Neural cell (in vitro differentiated cells): ENCODE measurements around the gene KNL1. TPM values are rescaled to one million over a fixed set of nuclear protein-coding genes. Genes with fewer than 3 reads are reported as not detected.

Source experiments
- H2AFZ ChIP-seq: fragments of 200-600, 300-800 bp; sonication (generic), shearing (Covaris generic); 2 replicates; pipeline ENCODE4 v1.6.0; 2014; ENCODE audit warnings: low read depth, mild to moderate bottlenecking, antibody characterized with exemption, low read length, moderate library complexity
- H3F3A ChIP-seq: fragments of 200-600 bp; shearing (Covaris generic); 2 replicates; pipeline ENCODE4 v1.6.1; 2016; ENCODE audit warnings: mild to moderate bottlenecking, moderate library complexity, mixed read lengths, antibody characterized with exemption, low read length; ENCODE audit not compliant: insufficient read depth, poor library complexity, severe bottlenecking
- H3K27ac ChIP-seq: fragments of 200-600, 300-800 bp; sonication (generic), shearing (Covaris generic); 2 replicates; pipeline ENCODE4 v1.5.1; 2014; ENCODE audit warnings: mild to moderate bottlenecking, low read length, moderate library complexity
- H3K27me3 ChIP-seq: fragments of 300-800, 200-600 bp; sonication (generic), shearing (Covaris generic); 2 replicates; pipeline ENCODE4 v1.6.0; 2014; ENCODE audit warnings: mild to moderate bottlenecking, low read depth, low read length, moderate library complexity; ENCODE audit not compliant: insufficient read depth
- H3K36me3 ChIP-seq: fragments of 300-800, 200-600 bp; sonication (generic), shearing (Covaris generic); 2 replicates; pipeline ENCODE4 v1.5.1; 2014; ENCODE audit warnings: mild to moderate bottlenecking, antibody characterized with exemption, low read length, moderate library complexity; ENCODE audit not compliant: insufficient read depth
- H3K4me2 ChIP-seq: fragments of 300-800, 200-600 bp; sonication (generic), shearing (Covaris generic); 2 replicates; pipeline ENCODE4 v1.6.0; 2014; ENCODE audit warnings: mild to moderate bottlenecking, low read length
- H3K4me3 ChIP-seq: fragments of 300-800, 200-600 bp; sonication (generic), shearing (Covaris generic); 2 replicates; pipeline ENCODE4 v1.5.1; 2014; ENCODE audit warnings: mild to moderate bottlenecking, low read length, moderate library complexity
- H3K79me2 ChIP-seq: fragments of 200-600 bp; shearing (Covaris generic); replicated peaks from 2 replicates; pipeline ENCODE4 v1.6.0; 2014; ENCODE audit warnings: mild to moderate bottlenecking, low read length, moderate library complexity; ENCODE audit not compliant: insufficient read depth
- H3K9ac ChIP-seq: fragments of 300-800, 200-600 bp; sonication (generic), shearing (Covaris generic); 2 replicates; pipeline ENCODE4 v1.6.1; 2016; ENCODE audit warnings: mild to moderate bottlenecking, low read length, mixed read lengths
- H3K9me2 ChIP-seq: fragments of 200-600 bp; shearing (Covaris generic); 2 replicates; pipeline ENCODE4 v1.6.1; 2016; ENCODE audit warnings: mild to moderate bottlenecking, low read length, mixed read lengths; ENCODE audit not compliant: insufficient read depth
- H3K9me3 ChIP-seq: fragments of 200-600, 300-800 bp; sonication (generic), shearing (Covaris generic); 2 replicates; pipeline ENCODE4 v1.6.1; 2016; ENCODE audit warnings: mild to moderate bottlenecking, mixed run types, low read length, moderate library complexity, mixed read lengths
- H4K20me1 ChIP-seq: fragments of 200-600 bp; shearing (Covaris generic); 2 replicates; pipeline ENCODE4 v1.6.1; 2016; ENCODE audit warnings: mild to moderate bottlenecking, mixed run types; ENCODE audit not compliant: insufficient read depth
- EP300 ChIP-seq: fragments of 450-650 bp; conservative IDR thresholded peaks from 2 replicates; pipeline ENCODE4 v1.6.1; 2014; ENCODE audit warnings: antibody characterized with exemption, mild to moderate bottlenecking, moderate library complexity; ENCODE audit not compliant: poor library complexity, severe bottlenecking
- EZH2 ChIP-seq: fragments of 200-600, 300-800 bp; shearing (Covaris generic), sonication (generic); IDR thresholded peaks from 2 replicates; pipeline ENCODE4 v1.6.1; 2014; ENCODE audit warnings: antibody characterized with exemption, low read length, borderline replicate concordance, mild to moderate bottlenecking; ENCODE audit not compliant: insufficient read depth, poor library complexity, severe bottlenecking
- MXI1 ChIP-seq: fragments of 450-650 bp; conservative IDR thresholded peaks from 2 replicates; pipeline ENCODE4 v1.6.1; 2014; ENCODE audit warnings: antibody characterized with exemption, mild to moderate bottlenecking; ENCODE audit not compliant: poor library complexity, severe bottlenecking
- POLR2AphosphoS5 ChIP-seq: IDR thresholded peaks from 2 replicates; pipeline ENCODE4 v1.6.1; 2012
- RAD21 ChIP-seq: fragments of 450-650 bp; conservative IDR thresholded peaks from 2 replicates; pipeline ENCODE4 v1.6.1; 2014; ENCODE audit warnings: antibody characterized with exemption, mild to moderate bottlenecking, moderate library complexity
- SMC3 ChIP-seq: fragments of 450-650 bp; conservative IDR thresholded peaks from 2 replicates; pipeline ENCODE4 v1.6.1; 2014; ENCODE audit warnings: antibody characterized with exemption, mild to moderate bottlenecking, moderate library complexity; ENCODE audit not compliant: poor library complexity
- TAF1 ChIP-seq: IDR thresholded peaks from 2 replicates; pipeline ENCODE4 v1.6.1; 2012; ENCODE audit warnings: low read depth
- polyA plus RNA-seq: library from polyadenylated mRNA; depleted of rRNA; stranded (reverse); fragments of >200 nt; gene quantifications from 2 replicates; pipeline ENCODE4 v1.2.3, GENCODE V29; 2014
- TF ChIP-seq, protein P1 (sequence below): fragments of 450-650 bp; IDR thresholded peaks from 2 replicates; pipeline ENCODE4 v1.5.1; 2014; ENCODE audit warnings: antibody characterized with exemption, mild to moderate bottlenecking, moderate library complexity; ENCODE audit not compliant: poor library complexity, severe bottlenecking
- TF ChIP-seq, protein P2 (sequence below): IDR thresholded peaks from 2 replicates; pipeline ENCODE4 v1.6.1; 2012; ENCODE audit warnings: borderline replicate concordance

KNL1 gene
- polyA plus RNA-seq, 1 donor from 2014 or later = 2.4 TPM

DNA sequence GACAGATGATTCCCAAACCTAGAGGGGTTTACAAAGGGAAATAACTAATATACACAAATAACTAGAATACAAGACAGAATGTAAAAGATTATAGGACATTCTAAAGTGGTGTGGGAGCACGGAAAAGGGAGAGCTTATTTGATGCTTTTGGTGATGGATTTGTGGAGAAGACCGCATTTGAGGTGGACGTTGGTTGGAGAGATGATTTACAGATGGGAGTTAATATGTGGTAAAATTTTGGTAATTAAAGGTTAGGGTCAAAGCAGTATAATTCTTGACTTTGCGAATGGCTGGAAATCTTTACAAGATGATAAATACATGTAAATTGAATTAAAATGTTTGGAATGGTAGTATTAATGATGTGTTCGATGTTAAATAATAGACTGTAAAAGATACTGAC, 1.2 kb downstream of the KNL1 start:
- peak overlapping the region; percentile 85 for H3K4me3 ChIP-seq
- no peaks in the 10 kb centered on the region for H3K79me2 ChIP-seq
- no peak for TF ChIP-seq EP300
- TF ChIP-seq TAF1 = no peak
- TF ChIP-seq POLR2AphosphoS5 = no peak
- TF ChIP-seq SMC3 = no peak
- TF ChIP-seq RAD21 = no peak
- no peak overlapping the region for H3K27ac ChIP-seq
- no peak overlapping the region for H2AFZ ChIP-seq
- H3K9me3 ChIP-seq = no peaks in the 10 kb centered on the region
- H3K36me3 ChIP-seq = no peaks in the 10 kb centered on the region
- peak overlapping the region; percentile 22 for H3K9ac ChIP-seq
- peak overlapping the region; percentile 89 for H3K4me2 ChIP-seq
- H3K27me3 ChIP-seq = no peaks in the 10 kb centered on the region
- H3F3A ChIP-seq = peaks cover 4% of the 10 kb centered on the region
- H3K9me2 ChIP-seq = no peaks in the 10 kb centered on the region
- no peaks in the 10 kb centered on the region for H4K20me1 ChIP-seq

DNA sequence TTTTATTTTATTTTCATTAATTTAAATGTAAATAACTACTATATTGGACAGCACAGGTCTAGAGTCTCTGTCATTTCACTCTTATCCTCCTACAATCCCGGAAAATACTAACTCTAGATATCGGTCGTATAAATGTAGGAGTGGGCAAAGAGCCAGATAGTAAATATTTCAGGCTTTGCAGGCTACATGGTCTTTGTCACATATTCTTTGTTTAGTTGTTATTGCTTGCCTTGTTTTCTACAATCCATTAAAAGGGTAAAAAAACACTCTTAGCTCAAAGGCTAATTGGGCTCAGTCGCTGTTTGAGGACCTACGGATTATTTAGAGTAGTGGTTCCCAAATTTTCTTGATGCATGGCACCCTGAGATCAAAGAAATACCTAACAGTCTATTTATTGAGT, 1.7 kb downstream of the KNL1 start:
- Histone ChIP-seq H3K9me2 (no peaks in the 10 kb centered on the region), H3K36me3 (no peaks in the 10 kb centered on the region), H3K4me2 (no peak overlapping the region), H3K27ac (no peak overlapping the region), H3K9me3 (no peaks in the 10 kb centered on the region), H2AFZ (no peak overlapping the region), H3K27me3 (no peaks in the 10 kb centered on the region), H4K20me1 (no peaks in the 10 kb centered on the region), H3K79me2 (no peaks in the 10 kb centered on the region), H3K4me3 (no peak overlapping the region), H3K9ac (no peak overlapping the region), H3F3A (peaks cover 4% of the 10 kb centered on the region)
- TF ChIP-seq RAD21 = no peak
- TF ChIP-seq, protein P1, sequence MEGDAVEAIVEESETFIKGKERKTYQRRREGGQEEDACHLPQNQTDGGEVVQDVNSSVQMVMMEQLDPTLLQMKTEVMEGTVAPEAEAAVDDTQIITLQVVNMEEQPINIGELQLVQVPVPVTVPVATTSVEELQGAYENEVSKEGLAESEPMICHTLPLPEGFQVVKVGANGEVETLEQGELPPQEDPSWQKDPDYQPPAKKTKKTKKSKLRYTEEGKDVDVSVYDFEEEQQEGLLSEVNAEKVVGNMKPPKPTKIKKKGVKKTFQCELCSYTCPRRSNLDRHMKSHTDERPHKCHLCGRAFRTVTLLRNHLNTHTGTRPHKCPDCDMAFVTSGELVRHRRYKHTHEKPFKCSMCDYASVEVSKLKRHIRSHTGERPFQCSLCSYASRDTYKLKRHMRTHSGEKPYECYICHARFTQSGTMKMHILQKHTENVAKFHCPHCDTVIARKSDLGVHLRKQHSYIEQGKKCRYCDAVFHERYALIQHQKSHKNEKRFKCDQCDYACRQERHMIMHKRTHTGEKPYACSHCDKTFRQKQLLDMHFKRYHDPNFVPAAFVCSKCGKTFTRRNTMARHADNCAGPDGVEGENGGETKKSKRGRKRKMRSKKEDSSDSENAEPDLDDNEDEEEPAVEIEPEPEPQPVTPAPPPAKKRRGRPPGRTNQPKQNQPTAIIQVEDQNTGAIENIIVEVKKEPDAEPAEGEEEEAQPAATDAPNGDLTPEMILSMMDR = no peak
- TF ChIP-seq TAF1 = no peak
- TF ChIP-seq, protein P2, sequence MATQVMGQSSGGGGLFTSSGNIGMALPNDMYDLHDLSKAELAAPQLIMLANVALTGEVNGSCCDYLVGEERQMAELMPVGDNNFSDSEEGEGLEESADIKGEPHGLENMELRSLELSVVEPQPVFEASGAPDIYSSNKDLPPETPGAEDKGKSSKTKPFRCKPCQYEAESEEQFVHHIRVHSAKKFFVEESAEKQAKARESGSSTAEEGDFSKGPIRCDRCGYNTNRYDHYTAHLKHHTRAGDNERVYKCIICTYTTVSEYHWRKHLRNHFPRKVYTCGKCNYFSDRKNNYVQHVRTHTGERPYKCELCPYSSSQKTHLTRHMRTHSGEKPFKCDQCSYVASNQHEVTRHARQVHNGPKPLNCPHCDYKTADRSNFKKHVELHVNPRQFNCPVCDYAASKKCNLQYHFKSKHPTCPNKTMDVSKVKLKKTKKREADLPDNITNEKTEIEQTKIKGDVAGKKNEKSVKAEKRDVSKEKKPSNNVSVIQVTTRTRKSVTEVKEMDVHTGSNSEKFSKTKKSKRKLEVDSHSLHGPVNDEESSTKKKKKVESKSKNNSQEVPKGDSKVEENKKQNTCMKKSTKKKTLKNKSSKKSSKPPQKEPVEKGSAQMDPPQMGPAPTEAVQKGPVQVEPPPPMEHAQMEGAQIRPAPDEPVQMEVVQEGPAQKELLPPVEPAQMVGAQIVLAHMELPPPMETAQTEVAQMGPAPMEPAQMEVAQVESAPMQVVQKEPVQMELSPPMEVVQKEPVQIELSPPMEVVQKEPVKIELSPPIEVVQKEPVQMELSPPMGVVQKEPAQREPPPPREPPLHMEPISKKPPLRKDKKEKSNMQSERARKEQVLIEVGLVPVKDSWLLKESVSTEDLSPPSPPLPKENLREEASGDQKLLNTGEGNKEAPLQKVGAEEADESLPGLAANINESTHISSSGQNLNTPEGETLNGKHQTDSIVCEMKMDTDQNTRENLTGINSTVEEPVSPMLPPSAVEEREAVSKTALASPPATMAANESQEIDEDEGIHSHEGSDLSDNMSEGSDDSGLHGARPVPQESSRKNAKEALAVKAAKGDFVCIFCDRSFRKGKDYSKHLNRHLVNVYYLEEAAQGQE = no peak
- no peak for TF ChIP-seq MXI1
- no peak for TF ChIP-seq EZH2
- TF ChIP-seq SMC3 = no peak
- no peak for TF ChIP-seq POLR2AphosphoS5
- TF ChIP-seq EP300 = no peak

DNA sequence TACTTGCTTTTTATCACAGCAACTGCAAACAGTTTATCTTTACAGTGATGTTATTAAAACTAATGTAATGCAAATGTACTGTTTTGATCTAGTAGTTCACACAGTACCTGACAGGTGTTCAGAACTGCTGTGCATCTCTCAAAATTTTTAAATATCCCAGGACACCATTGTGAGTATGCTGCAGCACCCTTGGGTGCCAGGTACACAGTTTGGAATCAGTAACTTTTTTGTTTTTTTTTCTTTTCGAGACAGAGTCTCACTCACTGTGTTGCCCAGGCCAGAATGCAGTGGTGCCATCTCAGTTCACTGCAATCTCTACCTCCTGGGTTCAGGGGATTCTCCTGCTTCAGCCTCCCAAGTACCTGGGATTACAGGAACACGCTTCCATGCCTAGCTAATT, 3.0 kb downstream of the KNL1 start:
- Histone ChIP-seq H3K4me2 (no peak overlapping the region), H3K27ac (no peak overlapping the region), H3K9me3 (no peaks in the 10 kb centered on the region), H3K36me3 (no peaks in the 10 kb centered on the region), H3K4me3 (no peak overlapping the region), H3K9ac (no peak overlapping the region), H4K20me1 (no peaks in the 10 kb centered on the region), H3K79me2 (no peaks in the 10 kb centered on the region), H3K9me2 (no peaks in the 10 kb centered on the region), H3F3A (peaks cover 4% of the 10 kb centered on the region), H3K27me3 (no peaks in the 10 kb centered on the region), H2AFZ (no peak overlapping the region)
- TF ChIP-seq, protein P2 = no peak
- TF ChIP-seq, protein P1 = no peak
- no peak for TF ChIP-seq MXI1
- no peak for TF ChIP-seq SMC3
- TF ChIP-seq EZH2 = no peak
- TF ChIP-seq EP300 = no peak
- no peak for TF ChIP-seq RAD21
- TF ChIP-seq TAF1 = no peak
- no peak for TF ChIP-seq POLR2AphosphoS5
